Thymus (tissue), 11 donors: ENCODE data around the gene INSIG1. TPM values are rescaled to one million over a fixed set of nuclear protein-coding genes. Genes with fewer than 3 reads are reported as not detected.

Experiments used
- DNase-seq, 9 donors: peaks; one replicate each; pipeline ENCODE4 v3.0.0-alpha.2; 2013; ENCODE audit warnings: low spot score in 9 of 9, low read depth in 6 of 9, missing footprints in 1 of 9
- H3K27ac ChIP-seq, 2 donors: one replicate each; pipeline ENCODE4 v1.5.1; 2013; ENCODE audit warnings: control low read depth in 1 of 2, low read depth in 1 of 2, low read length in 1 of 2, mild to moderate bottlenecking in 1 of 2, moderate library complexity in 1 of 2
- H3K27me3 ChIP-seq, 2 donors: one replicate each; pipeline ENCODE4 v1.5.1; 2013; ENCODE audit warnings: low read length in 1 of 2; ENCODE audit not compliant: control insufficient read depth in 2 of 2, insufficient read depth in 1 of 2
- H3K36me3 ChIP-seq, 2 donors: one replicate each; pipeline ENCODE4 v1.5.1; 2013; ENCODE audit warnings: low read length in 1 of 2, mild to moderate bottlenecking in 1 of 2, moderate library complexity in 1 of 2; ENCODE audit not compliant: control insufficient read depth in 2 of 2, insufficient read depth in 2 of 2
- H3K4me1 ChIP-seq, 2 donors: one replicate each; pipeline ENCODE4 v1.5.1; 2013; ENCODE audit warnings: low read length in 2 of 2; ENCODE audit not compliant: control insufficient read depth in 2 of 2, insufficient read depth in 2 of 2
- H3K4me3 ChIP-seq, 2 donors: one replicate each; pipeline ENCODE4 v1.5.1; 2013; ENCODE audit warnings: low read length in 2 of 2, control low read depth in 1 of 2, mild to moderate bottlenecking in 1 of 2
- H3K9me3 ChIP-seq, 2 donors: one replicate each; pipeline ENCODE4 v1.5.1; 2013; ENCODE audit warnings: low read length in 1 of 2, mild to moderate bottlenecking in 1 of 2; ENCODE audit not compliant: control insufficient read depth in 2 of 2, insufficient read depth in 1 of 2
- WGBS: extraction: QIAGEN DNeasy Blood & Tissue Kit; methylation state at CpG from one replicate; pipeline ENCODE4 v1.1.7; 2013; 5-methylcytosine and 5-hydroxymethylcytosine counted together
- polyA plus RNA-seq: library from polyadenylated mRNA; stranded (reverse); fragments of 200-250 nt; gene quantifications from one replicate; pipeline ENCODE4 v1.2.3, GENCODE V29; 2013
- total RNA-seq: library from RNA; stranded (reverse); fragments of 120-200 nt; gene quantifications from one replicate; pipeline ENCODE4 v1.2.4, GENCODE V29; 2013
- donor health status: healthy.

The INSIG1 gene
- total and polyA plus RNA-seq, 2 donors: 37.1 to 50.2 TPM

GRCh38 chr7:155312633-155313032, 15.0 kb downstream of the INSIG1 start:
- no peak overlapping the region for H3K27ac ChIP-seq
- no peaks in the 10 kb centered on the region for H3K9me3 ChIP-seq
- no peak overlapping the region for H3K4me3 ChIP-seq
- H3K27me3 ChIP-seq: no peaks in the 10 kb centered on the region
- 76% methylated on average over 7 of the region's 7 CpGs for WGBS
- DNase-seq: no peak
- no peaks in the 10 kb centered on the region for H3K4me1 ChIP-seq
- peaks cover 18 to 24% of the 10 kb centered on the region in 2 donors for H3K36me3 ChIP-seq

- no peak for DNase-seq
- H3K36me3 ChIP-seq: peaks cover 14 to 20% of the 10 kb centered on the region in 2 donors
- H3K4me3 ChIP-seq: no peak overlapping the region
- H3K9me3 ChIP-seq: no peaks in the 10 kb centered on the region
- H3K27me3 ChIP-seq: no peaks in the 10 kb centered on the region
- H3K27ac ChIP-seq: no peak overlapping the region
- H3K4me1 ChIP-seq: no peaks in the 10 kb centered on the region
- WGBS: 93% methylated on average over 8 of the region's 8 CpGs
Measured at GRCh38 chr7:155313096-155313495, 15.4 kb downstream of the INSIG1 start.

GRCh38 chr7:155315977-155316376, 18.3 kb downstream of the INSIG1 start:
- H3K27me3 ChIP-seq: peaks cover 0 to 2% of the 10 kb centered on the region in 2 donors
- no peak overlapping the region for H3K27ac ChIP-seq
- H3K9me3 ChIP-seq: no peaks in the 10 kb centered on the region
- no peak overlapping the region for H3K4me3 ChIP-seq
- no peak for DNase-seq
- H3K36me3 ChIP-seq: peaks cover 0 to 2% of the 10 kb centered on the region in 2 donors
- 78% methylated on average over 8 of the region's 8 CpGs for WGBS
- no peaks in the 10 kb centered on the region for H3K4me1 ChIP-seq

GRCh38 chr7:155316427-155317113, 18.9 kb downstream of the INSIG1 start:
- 83% methylated on average over 13 of the region's 13 CpGs for WGBS
- H3K27me3 ChIP-seq: peaks cover 0 to 2% of the 10 kb centered on the region in 2 donors
- H3K4me3 ChIP-seq: no peak overlapping the region
- H3K36me3 ChIP-seq: no peaks in the 10 kb centered on the region
- no peak for DNase-seq
- no peaks in the 10 kb centered on the region for H3K9me3 ChIP-seq
- no peak overlapping the region for H3K27ac ChIP-seq
- no peaks in the 10 kb centered on the region for H3K4me1 ChIP-seq

- no peak for DNase-seq
- Histone ChIP-seq H3K4me3 (no peak overlapping the region), H3K27me3 (peaks cover 0 to 2% of the 10 kb centered on the region in 2 donors), H3K9me3 (no peaks in the 10 kb centered on the region), H3K36me3 (no peaks in the 10 kb centered on the region), H3K27ac (no peak overlapping the region), H3K4me1 (no peaks in the 10 kb centered on the region)
- 93% methylated on average over 3 of the region's 3 CpGs for WGBS
Measured at GRCh38 chr7:155317114-155317434, 19.4 kb downstream of the INSIG1 start.

- Histone ChIP-seq H3K27me3 (peaks cover 0 to 4% of the 10 kb centered on the region in 2 donors), H3K4me3 (no peak overlapping the region), H3K27ac (no peak overlapping the region), H3K36me3 (no peaks in the 10 kb centered on the region), H3K9me3 (peaks cover 0 to 5% of the 10 kb centered on the region in 2 donors), H3K4me1 (no peaks in the 10 kb centered on the region)
- no peak for DNase-seq
- 97% methylated on average over 3 of the region's 3 CpGs for WGBS
Measured at GRCh38 chr7:155318245-155318644, 20.6 kb downstream of the INSIG1 start.

GRCh38 chr7:155322530-155322929, 24.9 kb downstream of the INSIG1 start:
- WGBS: 76% methylated on average over 10 of the region's 10 CpGs
- no peak overlapping the region for H3K4me3 ChIP-seq
- H3K9me3 ChIP-seq: peaks cover 0 to 5% of the 10 kb centered on the region in 2 donors
- peaks cover 0 to 23% of the 10 kb centered on the region in 2 donors for H3K27me3 ChIP-seq
- no peaks in the 10 kb centered on the region for H3K36me3 ChIP-seq
- no peak for DNase-seq
- no peak overlapping the region for H3K27ac ChIP-seq
- H3K4me1 ChIP-seq: no peaks in the 10 kb centered on the region

GRCh38 chr7:155323001-155323638, 25.4 kb downstream of the INSIG1 start:
- Histone ChIP-seq H3K36me3 (no peaks in the 10 kb centered on the region), H3K4me1 (no peaks in the 10 kb centered on the region), H3K27ac (no peak overlapping the region), H3K9me3 (peaks cover 0 to 8% of the 10 kb centered on the region in 2 donors), H3K27me3 (peaks cover 0 to 25% of the 10 kb centered on the region in 2 donors), H3K4me3 (no peak overlapping the region)
- no peak for DNase-seq

GRCh38 chr7:155324012-155324917, 26.6 kb downstream of the INSIG1 start:
- Histone ChIP-seq H3K27ac (no peak overlapping the region), H3K4me3 (no peak overlapping the region), H3K4me1 (no peaks in the 10 kb centered on the region), H3K9me3 (peaks cover 0 to 8% of the 10 kb centered on the region in 2 donors), H3K36me3 (no peaks in the 10 kb centered on the region), H3K27me3 (peaks cover 0 to 25% of the 10 kb centered on the region in 2 donors)
- no peak for DNase-seq
- 90% methylated on average over 19 of the region's 19 CpGs for WGBS
